Prostate gland (tissue), 2 donors: ENCODE results near the gene ULK3.
"Not testable (repeated sequence)": the region's sequence is repeated elsewhere in the genome, so short reads cannot be mapped to it uniquely, and the experiment has no call there.

Source experiments
- POLR2A ChIP-seq: fragments of 450-650 bp; IDR thresholded peaks from one replicate; pipeline ENCODE4 v1.6.1; 2016; ENCODE audit warnings: antibody characterized with exemption, mild to moderate bottlenecking
- POLR2AphosphoS5 ChIP-seq: sonication (generic); formaldehyde crosslinking; IDR thresholded peaks from one replicate; pipeline ENCODE4 v1.6.1; 2017; ENCODE audit warnings: antibody characterized with exemption
- TF ChIP-seq, protein P1 (sequence below), 4 experiments: fragments of 200-600 bp in 2 of 4; fragments of 450-650 bp in 2 of 4; sonication (generic) in 2 of 4; IDR thresholded peaks; 1 replicate in 3 of 4; 2 replicates in 1 of 4; pipeline ENCODE4 v1.5.1; 2016 to 2019; ENCODE audit warnings: antibody characterized with exemption in 4 of 4, mild to moderate bottlenecking in 2 of 4, moderate library complexity in 2 of 4

DNA sequence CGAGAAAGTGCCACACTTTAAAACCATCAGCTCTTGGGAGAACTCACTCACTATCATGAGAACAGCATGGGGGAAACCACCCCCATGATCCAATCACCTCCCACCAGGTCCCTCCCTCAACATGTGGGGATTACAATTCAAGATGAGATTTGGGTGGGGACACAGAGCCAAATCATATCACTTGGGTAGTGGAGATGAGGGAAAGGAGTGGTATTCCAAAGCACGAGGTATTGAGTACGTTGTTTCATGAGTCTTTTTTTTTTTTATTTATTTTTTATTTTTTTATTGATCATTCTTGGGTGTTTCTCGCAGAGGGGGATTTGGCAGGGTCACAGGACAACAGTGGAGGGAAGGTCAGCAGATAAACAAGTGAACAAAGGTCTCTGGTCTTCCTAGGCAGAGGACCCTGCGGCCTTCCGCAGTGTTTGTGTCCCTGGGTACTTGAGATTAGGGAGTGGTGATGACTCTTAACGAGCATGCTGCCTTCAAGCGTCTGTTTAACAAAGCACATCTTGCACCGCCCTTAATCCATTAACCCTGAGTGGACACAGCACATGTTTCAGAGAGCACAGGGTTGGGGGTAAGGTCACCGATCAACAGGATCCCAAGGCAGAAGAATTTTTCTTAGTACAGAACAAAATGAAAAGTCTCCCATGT is 44.7 kb upstream of the ULK3 start:
- TF ChIP-seq, protein P1, sequence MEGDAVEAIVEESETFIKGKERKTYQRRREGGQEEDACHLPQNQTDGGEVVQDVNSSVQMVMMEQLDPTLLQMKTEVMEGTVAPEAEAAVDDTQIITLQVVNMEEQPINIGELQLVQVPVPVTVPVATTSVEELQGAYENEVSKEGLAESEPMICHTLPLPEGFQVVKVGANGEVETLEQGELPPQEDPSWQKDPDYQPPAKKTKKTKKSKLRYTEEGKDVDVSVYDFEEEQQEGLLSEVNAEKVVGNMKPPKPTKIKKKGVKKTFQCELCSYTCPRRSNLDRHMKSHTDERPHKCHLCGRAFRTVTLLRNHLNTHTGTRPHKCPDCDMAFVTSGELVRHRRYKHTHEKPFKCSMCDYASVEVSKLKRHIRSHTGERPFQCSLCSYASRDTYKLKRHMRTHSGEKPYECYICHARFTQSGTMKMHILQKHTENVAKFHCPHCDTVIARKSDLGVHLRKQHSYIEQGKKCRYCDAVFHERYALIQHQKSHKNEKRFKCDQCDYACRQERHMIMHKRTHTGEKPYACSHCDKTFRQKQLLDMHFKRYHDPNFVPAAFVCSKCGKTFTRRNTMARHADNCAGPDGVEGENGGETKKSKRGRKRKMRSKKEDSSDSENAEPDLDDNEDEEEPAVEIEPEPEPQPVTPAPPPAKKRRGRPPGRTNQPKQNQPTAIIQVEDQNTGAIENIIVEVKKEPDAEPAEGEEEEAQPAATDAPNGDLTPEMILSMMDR (IDR thresholded peaks at IDR 0.05): not testable (repeated sequence)
- not testable (repeated sequence) for TF ChIP-seq POLR2A, POLR2AphosphoS5
